Fibroblast of lung (primary cell): ENCODE results near the gene AFF2. TPM values are rescaled to one million over a fixed set of nuclear protein-coding genes. Genes with fewer than 3 reads are reported as not detected.

Source experiments
- DNase-seq, 2 donors: peaks; one replicate each; pipeline versions ENCODE4 v3.0.0 to v3.0.0-alpha.2; 2010; ENCODE audit warnings: low read depth in 2 of 2
- H2AFZ ChIP-seq: 2 replicates; pipeline ENCODE4 v1.5.1; 2012; ENCODE audit warnings: low read length, control low read depth, inconsistent platforms
- H3K27ac ChIP-seq: 2 replicates; pipeline ENCODE4 v1.5.1; 2011; ENCODE audit warnings: low read length, control low read depth; ENCODE audit not compliant: insufficient read depth
- H3K27me3 ChIP-seq: 2 replicates; pipeline ENCODE4 v1.5.1; 2011; ENCODE audit warnings: mild to moderate bottlenecking, low read length; ENCODE audit not compliant: control insufficient read depth, insufficient read depth
- H3K36me3 ChIP-seq: 2 replicates; pipeline ENCODE4 v1.5.1; 2011; ENCODE audit warnings: low read length; ENCODE audit not compliant: control insufficient read depth, insufficient read depth
- H3K4me1 ChIP-seq: 2 replicates; pipeline ENCODE4 v1.5.1; 2011; ENCODE audit warnings: low read length; ENCODE audit not compliant: control insufficient read depth, insufficient read depth; ENCODE audit errors: extremely low read depth
- H3K4me2 ChIP-seq: 2 replicates; pipeline ENCODE4 v1.5.1; 2011; ENCODE audit warnings: low read length, control low read depth; ENCODE audit not compliant: insufficient read depth; ENCODE audit errors: extremely low read depth
- H3K4me3 ChIP-seq, 4 experiments: fragments of 200-600 bp in 1 of 4; sonication (generic) in 1 of 4; replicated peaks in 1 of 4; 2 replicates each; pipeline ENCODE4 v1.5.1; 2011 to 2016; ENCODE audit warnings: low read length in 4 of 4, low read depth in 3 of 4, mild to moderate bottlenecking in 3 of 4, control low read depth in 2 of 4, inconsistent platforms in 1 of 4, mixed read lengths in 1 of 4; ENCODE audit not compliant: insufficient read depth in 1 of 4; ENCODE audit errors: control extremely low read depth in 1 of 4
- H3K79me2 ChIP-seq: 2 replicates; pipeline ENCODE4 v1.5.1; 2012; ENCODE audit warnings: mild to moderate bottlenecking, low read length, inconsistent platforms; ENCODE audit not compliant: control insufficient read depth, insufficient read depth
- H3K9ac ChIP-seq: 2 replicates; pipeline ENCODE4 v1.5.1; 2011; ENCODE audit warnings: mild to moderate bottlenecking, low read length, control low read depth; ENCODE audit not compliant: insufficient read depth
- H3K9me3 ChIP-seq: 2 replicates; pipeline ENCODE4 v1.5.1; 2012; ENCODE audit warnings: low read depth, low read length; ENCODE audit not compliant: control insufficient read depth, insufficient read depth
- H4K20me1 ChIP-seq: 2 replicates; pipeline ENCODE4 v1.5.1; 2011; ENCODE audit warnings: low read length; ENCODE audit not compliant: control insufficient read depth, insufficient read depth; ENCODE audit errors: extremely low read depth
- EZH2 ChIP-seq: IDR thresholded peaks from 2 replicates; pipeline ENCODE4 v1.5.1; 2012; ENCODE audit warnings: low read length, control low read depth, mild to moderate bottlenecking; ENCODE audit errors: missing control alignments
- polyA plus RNA-seq, 2 donors: library from polyadenylated mRNA; depleted of rRNA in 1 of 2; stranded (reverse) in 1 of 2; unstranded in 1 of 2; fragments of >200 nt; gene quantifications; 2 replicates each; pipeline ENCODE4 v1.2.1, GENCODE V29; 2011 to 2012; ENCODE audit warnings: missing spikeins in 1 of 2
- total RNA-seq: library from RNA; depleted of rRNA; stranded (reverse); fragments of >200 nt; gene quantifications from 2 replicates; pipeline ENCODE4 v1.2.1, GENCODE V29; 2014
- TF ChIP-seq, protein P1 (sequence below), 2 donors: IDR thresholded peaks in 1 of 2; conservative IDR thresholded peaks in 1 of 2; 1 replicate in 1 of 2; 2 replicates in 1 of 2; pipeline ENCODE4 v1.5.1; 2011 to 2012; ENCODE audit warnings: low read length in 2 of 2, control low read depth in 1 of 2, inconsistent platforms in 1 of 2, low read depth in 1 of 2, mild to moderate bottlenecking in 1 of 2

AFF2 gene
- total and polyA plus RNA-seq, 2 donors (not counting 1 experiment from before 2014, with no cell fraction given), result under 0.01 to 0.05 TPM

- Histone ChIP-seq H3K4me2 (no peak overlapping the region), H3K36me3 (no peaks in the 10 kb centered on the region), H3K27ac (no peak overlapping the region), H4K20me1 (no peaks in the 10 kb centered on the region), H3K79me2 (no peaks in the 10 kb centered on the region), H2AFZ (no peak overlapping the region), H3K27me3 (no peaks in the 10 kb centered on the region), H3K9ac (no peak overlapping the region), H3K4me1 (no peaks in the 10 kb centered on the region), H3K4me3 (no peak overlapping the region), H3K9me3 (no peaks in the 10 kb centered on the region)
- no peak for DNase-seq
- TF ChIP-seq, protein P1, sequence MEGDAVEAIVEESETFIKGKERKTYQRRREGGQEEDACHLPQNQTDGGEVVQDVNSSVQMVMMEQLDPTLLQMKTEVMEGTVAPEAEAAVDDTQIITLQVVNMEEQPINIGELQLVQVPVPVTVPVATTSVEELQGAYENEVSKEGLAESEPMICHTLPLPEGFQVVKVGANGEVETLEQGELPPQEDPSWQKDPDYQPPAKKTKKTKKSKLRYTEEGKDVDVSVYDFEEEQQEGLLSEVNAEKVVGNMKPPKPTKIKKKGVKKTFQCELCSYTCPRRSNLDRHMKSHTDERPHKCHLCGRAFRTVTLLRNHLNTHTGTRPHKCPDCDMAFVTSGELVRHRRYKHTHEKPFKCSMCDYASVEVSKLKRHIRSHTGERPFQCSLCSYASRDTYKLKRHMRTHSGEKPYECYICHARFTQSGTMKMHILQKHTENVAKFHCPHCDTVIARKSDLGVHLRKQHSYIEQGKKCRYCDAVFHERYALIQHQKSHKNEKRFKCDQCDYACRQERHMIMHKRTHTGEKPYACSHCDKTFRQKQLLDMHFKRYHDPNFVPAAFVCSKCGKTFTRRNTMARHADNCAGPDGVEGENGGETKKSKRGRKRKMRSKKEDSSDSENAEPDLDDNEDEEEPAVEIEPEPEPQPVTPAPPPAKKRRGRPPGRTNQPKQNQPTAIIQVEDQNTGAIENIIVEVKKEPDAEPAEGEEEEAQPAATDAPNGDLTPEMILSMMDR (conservative IDR thresholded peaks at IDR 0.05 in 1 of 2, IDR thresholded peaks at IDR 0.05 in 1 of 2; ENCODE audit: low read depth in 1 of 2, low read length in 2 of 2), result no peak
- TF ChIP-seq EZH2, result no peak
Observed at GRCh38 chrX:149006235-149006634, 505.8 kb downstream of the AFF2 start.

GRCh38 chrX:149007423-149007822, 507.0 kb downstream of the AFF2 start:
- TF ChIP-seq, protein P1 (conservative IDR thresholded peaks at IDR 0.05 in 1 of 2, IDR thresholded peaks at IDR 0.05 in 1 of 2; ENCODE audit: low read depth in 1 of 2, low read length in 2 of 2), result no peak
- no peak for TF ChIP-seq EZH2
- Histone ChIP-seq H3K4me3 (no peak overlapping the region), H4K20me1 (no peaks in the 10 kb centered on the region), H3K27ac (no peak overlapping the region), H3K36me3 (no peaks in the 10 kb centered on the region), H3K4me2 (no peak overlapping the region), H2AFZ (no peak overlapping the region), H3K9ac (no peak overlapping the region), H3K27me3 (no peaks in the 10 kb centered on the region), H3K4me1 (no peaks in the 10 kb centered on the region), H3K9me3 (no peaks in the 10 kb centered on the region), H3K79me2 (no peaks in the 10 kb centered on the region)
- DNase-seq, result no peak

GRCh38 chrX:149010013-149010852, 509.8 kb downstream of the AFF2 start:
- TF ChIP-seq, protein P1 (conservative IDR thresholded peaks at IDR 0.05 in 1 of 2, IDR thresholded peaks at IDR 0.05 in 1 of 2; ENCODE audit: low read depth in 1 of 2, low read length in 2 of 2), result no peak
- TF ChIP-seq EZH2, result no peak
- H2AFZ ChIP-seq, result no peak overlapping the region
- DNase-seq, result no peak

More at GRCh38 chrX:149010013-149010852, 509.8 kb downstream of the AFF2 start:
- H3K9ac ChIP-seq, result no peak overlapping the region
- no peaks in the 10 kb centered on the region for H3K79me2 ChIP-seq
- H3K36me3 ChIP-seq, result no peaks in the 10 kb centered on the region
- no peak overlapping the region for H3K4me2 ChIP-seq
- H3K4me3 ChIP-seq, result no peak overlapping the region
- H3K4me1 ChIP-seq, result no peaks in the 10 kb centered on the region
- H4K20me1 ChIP-seq, result no peaks in the 10 kb centered on the region
- H3K27ac ChIP-seq, result no peak overlapping the region
- no peaks in the 10 kb centered on the region for H3K27me3 ChIP-seq
- H3K9me3 ChIP-seq, result no peaks in the 10 kb centered on the region
